ENCODE measurements around the gene CLASP2.

The CLASP2 gene

GRCh38 chr3:33575311-33575710 lies 142.7 kb downstream of the CLASP2 start:
- Histone ChIP-seq H3K27ac (ENCODE audit: low read length) (no peak overlapping the region), H3K36me3 (replicated peaks; ENCODE audit: insufficient read depth, low read length) (no peaks in the 10 kb centered on the region), H4K20me1 (ENCODE audit: insufficient read depth, low read length) (no peaks in the 10 kb centered on the region), H3K27me3 (replicated peaks; ENCODE audit: insufficient read depth, low read length) (no peaks in the 10 kb centered on the region), H3K4me3 (ENCODE audit: low read length) (no peak overlapping the region), H3K9ac (ENCODE audit: low read length) (no peak overlapping the region), H3K9me2 (replicated peaks; ENCODE audit: insufficient read depth, low read length) (no peaks in the 10 kb centered on the region), H3K9me3 (replicated peaks; ENCODE audit: insufficient read depth, low read length) (no peaks in the 10 kb centered on the region), H3K4me1 (ENCODE audit: low read length) (no peaks in the 10 kb centered on the region), H3F3A (ENCODE audit: insufficient read depth, low read length) (no peaks in the 10 kb centered on the region), H3K4me2 (ENCODE audit: low read depth, low read length) (no peak overlapping the region), H2AFZ (ENCODE audit: low read length) (no peak overlapping the region), H3K79me2 (ENCODE audit: low read length) (no peaks in the 10 kb centered on the region)
- TF ChIP-seq EZH2 (optimal IDR thresholded peaks at IDR 0.05; ENCODE audit: low read depth, low read length), result no peak
- no peak for TF ChIP-seq CTCF (IDR thresholded peaks at IDR 0.05; ENCODE audit: low read length)
- TF ChIP-seq EZH2phosphoT487 (IDR thresholded peaks at IDR 0.05; ENCODE audit: low read length), result no peak
- DNase-seq, result no peak

- no peak overlapping the region for H3K9ac ChIP-seq (ENCODE audit: low read length)
- no peaks in the 10 kb centered on the region for H3K4me1 ChIP-seq (ENCODE audit: low read length)
- no peaks in the 10 kb centered on the region for H3K9me2 ChIP-seq (replicated peaks; ENCODE audit: insufficient read depth, low read length)
- TF ChIP-seq CTCF (IDR thresholded peaks at IDR 0.05; ENCODE audit: low read length), result no peak
- TF ChIP-seq EZH2 (optimal IDR thresholded peaks at IDR 0.05; ENCODE audit: low read depth, low read length), result no peak
- TF ChIP-seq EZH2phosphoT487 (IDR thresholded peaks at IDR 0.05; ENCODE audit: low read length), result no peak
- no peak overlapping the region for H3K4me2 ChIP-seq (ENCODE audit: low read depth, low read length)
- no peaks in the 10 kb centered on the region for H3F3A ChIP-seq (ENCODE audit: insufficient read depth, low read length)
- H3K9me3 ChIP-seq (replicated peaks; ENCODE audit: insufficient read depth, low read length), result no peaks in the 10 kb centered on the region
- no peaks in the 10 kb centered on the region for H3K79me2 ChIP-seq (ENCODE audit: low read length)
- H3K27me3 ChIP-seq (replicated peaks; ENCODE audit: insufficient read depth, low read length), result no peaks in the 10 kb centered on the region
- no peaks in the 10 kb centered on the region for H3K36me3 ChIP-seq (replicated peaks; ENCODE audit: insufficient read depth, low read length)
- H4K20me1 ChIP-seq (ENCODE audit: insufficient read depth, low read length), result no peaks in the 10 kb centered on the region
- H3K27ac ChIP-seq (ENCODE audit: low read length), result no peak overlapping the region
- no peak for DNase-seq
- no peak overlapping the region for H3K4me3 ChIP-seq (ENCODE audit: low read length)
- no peak overlapping the region for H2AFZ ChIP-seq (ENCODE audit: low read length)
Measured at GRCh38 chr3:33557829-33558228, 160.2 kb downstream of the CLASP2 start.

- H3K27ac ChIP-seq (ENCODE audit: low read length), result no peak overlapping the region
- H3K27me3 ChIP-seq (replicated peaks; ENCODE audit: insufficient read depth, low read length), result no peaks in the 10 kb centered on the region
- H3K79me2 ChIP-seq (ENCODE audit: low read length), result no peaks in the 10 kb centered on the region
- H3K4me1 ChIP-seq (ENCODE audit: low read length), result no peaks in the 10 kb centered on the region
- no peaks in the 10 kb centered on the region for H4K20me1 ChIP-seq (ENCODE audit: insufficient read depth, low read length)
- H3K9me3 ChIP-seq (replicated peaks; ENCODE audit: insufficient read depth, low read length), result no peaks in the 10 kb centered on the region
- no peak overlapping the region for H3K9ac ChIP-seq (ENCODE audit: low read length)
- H3K4me3 ChIP-seq (ENCODE audit: low read length), result no peak overlapping the region
- no peak overlapping the region for H3K4me2 ChIP-seq (ENCODE audit: low read depth, low read length)
- H3K36me3 ChIP-seq (replicated peaks; ENCODE audit: insufficient read depth, low read length), result no peaks in the 10 kb centered on the region
- H2AFZ ChIP-seq (ENCODE audit: low read length), result no peak overlapping the region
- TF ChIP-seq EZH2 (optimal IDR thresholded peaks at IDR 0.05; ENCODE audit: low read depth, low read length) (no peak), CTCF (IDR thresholded peaks at IDR 0.05; ENCODE audit: low read length) (no peak), EZH2phosphoT487 (IDR thresholded peaks at IDR 0.05; ENCODE audit: low read length) (no peak)
- H3F3A ChIP-seq (ENCODE audit: insufficient read depth, low read length), result no peaks in the 10 kb centered on the region
- H3K9me2 ChIP-seq (replicated peaks; ENCODE audit: insufficient read depth, low read length), result no peaks in the 10 kb centered on the region
- no peak for DNase-seq
Measured at GRCh38 chr3:33557279-33557678, 160.8 kb downstream of the CLASP2 start.

Data from MM.1S (cell line).